HG02840 (cell line): ENCODE results near the gene PDGFD.

Source experiments
- ATAC-seq: cut with Tn5 transposase; IDR thresholded peaks from one replicate; pipeline ENCODE4 v1.9.1; 2021; ENCODE audit warnings: mild to moderate bottlenecking, moderate library complexity, moderate number of reproducible peaks; ENCODE audit not compliant: unreplicated experiment, low FRiP score

Gene PDGFD

DNA sequence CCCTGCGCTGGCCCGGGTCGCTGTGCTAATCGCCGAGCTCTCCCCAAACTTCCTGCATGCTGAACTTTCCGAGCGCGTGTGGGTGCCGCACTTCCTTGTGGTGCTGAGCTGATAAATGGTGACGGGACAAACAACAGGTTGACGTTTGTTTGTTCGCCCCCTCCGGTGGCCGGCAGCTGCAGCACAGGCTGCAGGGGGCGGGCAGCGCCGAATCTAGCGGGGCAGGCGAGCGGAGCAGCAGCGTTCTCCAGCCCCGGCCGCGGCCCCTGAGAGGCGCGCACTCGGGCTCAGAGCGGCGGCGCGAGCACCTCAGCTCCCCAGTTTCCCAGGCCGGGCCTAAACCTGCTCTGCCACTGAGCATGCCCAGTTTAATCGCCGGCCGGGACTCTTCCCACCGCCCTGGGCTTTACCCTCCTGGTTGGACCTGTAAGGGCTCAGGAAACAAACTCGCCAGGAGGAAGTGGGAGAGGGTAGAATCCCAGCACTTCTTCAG is at the start of gene PDGFD:
Gene PDGFD, minus strand, starts transcription at position 120 of the 493 bp plus-strand sequence.
- peak; percentile 92 for ATAC-seq

DNA sequence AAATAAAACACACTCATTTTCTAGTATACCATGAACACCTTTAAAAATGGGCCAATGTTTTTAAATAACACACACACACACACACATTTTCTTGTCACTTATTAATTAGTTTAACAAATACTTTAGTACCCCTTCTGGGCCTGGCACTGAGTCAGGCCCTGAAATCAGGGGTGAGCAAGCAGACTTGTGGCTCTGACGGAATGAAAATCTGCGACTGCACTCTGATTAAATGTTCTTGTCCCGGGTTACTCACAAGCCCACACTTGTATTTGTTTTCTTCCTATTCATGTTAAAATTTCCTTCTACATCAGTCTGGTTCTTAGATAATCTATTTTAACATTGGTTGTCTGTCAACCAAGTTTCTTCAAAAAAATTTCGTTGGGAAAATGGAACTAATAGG is 43.0 kb upstream of the PDGFD start:
- ATAC-seq = no peak

DNA sequence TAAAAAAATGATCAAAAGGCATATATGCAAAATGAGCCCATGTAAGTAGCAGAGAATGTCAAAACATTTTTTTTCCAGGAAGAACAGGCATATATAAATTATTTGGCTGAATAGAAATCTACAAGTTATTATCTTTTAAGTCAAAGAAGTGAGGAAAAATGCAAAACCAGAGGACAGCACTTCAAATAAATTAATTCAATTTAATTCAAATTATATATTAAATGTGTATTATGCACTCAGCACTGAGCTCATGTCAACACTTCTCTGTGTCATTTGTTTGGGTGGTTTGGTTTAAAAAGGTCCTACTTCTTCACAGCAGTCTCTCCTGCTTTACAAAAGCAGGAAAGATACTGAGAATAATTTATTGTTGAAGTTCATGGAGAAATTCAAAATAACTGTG is 41.9 kb upstream of the PDGFD start:
- ATAC-seq = no peak

DNA sequence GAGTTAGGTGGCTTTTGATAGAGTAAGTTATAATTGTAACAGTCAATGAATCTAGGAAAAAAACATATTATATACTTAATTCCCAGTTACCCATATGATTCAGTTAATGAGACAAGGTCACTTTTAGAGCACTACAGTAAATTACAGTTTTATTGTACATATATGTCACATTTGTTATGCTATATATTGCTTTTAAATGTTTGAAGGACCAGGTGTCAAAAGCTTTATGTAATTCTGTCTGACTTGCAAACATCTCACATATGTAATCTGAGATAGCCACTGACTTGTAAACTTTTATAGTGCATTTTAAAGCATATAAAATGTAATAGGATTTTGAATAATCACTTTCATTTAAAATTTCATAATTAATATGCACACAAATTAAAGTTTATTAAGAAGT is 36.7 kb upstream of the PDGFD start:
- ATAC-seq = no peak

DNA sequence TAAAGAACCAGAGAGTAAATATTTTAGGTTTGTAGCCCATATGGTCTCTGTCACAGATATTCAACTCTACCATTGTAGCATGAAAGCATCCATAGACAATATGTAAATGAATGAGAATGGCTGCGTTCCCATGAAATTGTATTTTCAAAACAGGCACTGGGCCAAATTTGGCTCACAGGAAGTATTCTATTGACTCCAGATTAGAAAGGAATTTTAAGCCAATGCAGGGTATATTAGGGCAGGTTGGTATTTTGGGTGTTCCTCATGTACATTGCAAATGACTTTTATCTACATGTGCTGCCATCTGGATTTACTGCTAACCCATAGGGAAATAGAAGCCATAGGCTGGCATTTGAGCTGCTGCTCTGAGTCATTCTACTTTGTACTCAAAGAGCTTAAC is 35.1 kb upstream of the PDGFD start:
- no peak for ATAC-seq

DNA sequence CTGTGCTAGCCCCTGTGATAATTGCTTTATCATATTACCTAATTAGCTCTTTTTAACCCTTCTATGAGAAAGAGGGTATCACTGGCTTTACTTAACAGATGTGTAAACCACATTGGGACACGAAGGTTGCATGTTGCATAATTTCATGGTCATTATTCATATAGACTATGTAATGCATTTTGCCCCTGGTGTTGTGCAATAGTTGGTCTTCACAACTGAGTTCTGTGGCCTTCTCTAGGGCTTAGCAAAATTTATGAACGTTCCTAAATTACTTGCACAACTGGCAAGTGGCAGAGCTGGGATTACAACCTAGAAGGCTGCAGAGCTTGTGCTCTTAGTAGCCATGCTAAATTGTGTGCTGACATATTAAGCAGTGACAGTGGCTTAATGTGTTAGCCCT is 34.6 kb upstream of the PDGFD start:
- no peak for ATAC-seq

DNA sequence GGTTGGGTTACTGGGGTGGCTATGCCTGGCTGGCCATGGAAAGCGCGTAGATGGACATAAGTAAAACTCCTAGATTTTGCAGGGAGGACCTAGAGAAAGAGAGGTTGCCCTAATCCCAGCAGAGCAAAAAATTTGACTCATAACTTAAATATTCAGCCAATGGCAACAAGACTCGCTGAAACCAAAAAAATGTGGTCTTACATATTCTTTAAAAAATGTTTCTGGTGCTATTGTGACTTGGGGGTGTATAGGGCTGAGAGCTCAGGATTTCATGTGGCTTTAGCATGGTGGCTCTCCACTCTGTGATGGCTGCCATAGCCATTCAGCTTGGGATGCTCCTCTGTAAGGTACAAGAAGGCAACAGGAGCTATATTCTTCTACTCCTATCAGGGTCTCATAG is 27.2 kb upstream of the PDGFD start:
- ATAC-seq = no peak

DNA sequence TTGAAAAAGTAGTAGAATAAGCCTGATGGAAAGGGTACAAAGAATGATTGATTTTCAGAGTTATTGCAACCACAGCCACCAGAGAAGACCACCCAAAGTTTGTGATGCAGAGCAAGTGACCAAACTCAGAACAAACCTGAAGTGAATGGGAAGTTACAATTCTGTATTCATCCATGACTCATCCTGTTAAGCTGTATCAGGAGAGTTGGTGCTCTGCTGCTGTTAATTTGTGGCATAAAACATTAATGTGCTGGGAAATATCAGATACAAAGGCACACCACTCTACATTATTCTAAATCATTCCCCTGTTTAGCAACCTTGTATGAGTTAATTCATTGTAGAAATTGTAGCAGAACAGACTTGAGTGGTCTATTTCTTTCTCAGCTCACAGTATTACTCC is 19.6 kb upstream of the PDGFD start:
- no peak for ATAC-seq

DNA sequence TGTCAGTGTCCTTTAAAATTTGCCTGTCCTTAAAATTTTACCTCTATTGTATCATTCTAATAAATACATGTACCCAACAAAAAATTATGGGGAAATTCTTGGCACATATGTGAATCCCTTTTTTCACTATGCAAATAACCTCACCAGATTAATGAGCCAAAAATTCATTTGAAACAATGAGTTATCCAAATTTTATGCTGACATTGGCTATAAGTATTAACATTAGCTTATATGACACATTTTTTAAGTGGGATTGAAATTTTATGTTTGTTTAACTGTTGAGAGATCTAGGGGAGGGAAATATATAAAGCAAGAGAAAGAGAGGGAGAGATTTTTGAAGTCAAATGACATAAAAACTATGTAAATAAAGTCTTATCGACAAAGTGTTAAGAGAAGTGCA is 11.8 kb upstream of the PDGFD start:
- no peak for ATAC-seq

DNA sequence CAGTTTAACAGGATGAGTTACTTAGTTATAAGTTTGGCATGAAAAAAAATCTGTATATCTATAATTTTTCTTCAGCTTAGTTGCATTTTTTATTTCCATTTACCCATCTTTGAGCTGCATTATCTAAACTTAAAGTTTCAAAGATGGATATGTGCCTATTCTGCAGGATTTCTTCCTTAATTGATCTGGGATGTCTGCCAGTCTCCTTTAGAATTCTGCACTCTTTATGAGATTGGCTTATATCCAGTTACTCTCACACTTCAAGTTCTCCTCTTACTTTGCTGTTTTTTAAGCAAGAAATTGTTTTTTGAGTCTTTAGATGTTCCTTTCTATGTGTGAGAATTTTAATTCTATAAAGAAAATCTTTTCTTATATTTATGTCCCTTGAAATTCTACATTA is 5.1 kb upstream of the PDGFD start:
- ATAC-seq = no peak

DNA sequence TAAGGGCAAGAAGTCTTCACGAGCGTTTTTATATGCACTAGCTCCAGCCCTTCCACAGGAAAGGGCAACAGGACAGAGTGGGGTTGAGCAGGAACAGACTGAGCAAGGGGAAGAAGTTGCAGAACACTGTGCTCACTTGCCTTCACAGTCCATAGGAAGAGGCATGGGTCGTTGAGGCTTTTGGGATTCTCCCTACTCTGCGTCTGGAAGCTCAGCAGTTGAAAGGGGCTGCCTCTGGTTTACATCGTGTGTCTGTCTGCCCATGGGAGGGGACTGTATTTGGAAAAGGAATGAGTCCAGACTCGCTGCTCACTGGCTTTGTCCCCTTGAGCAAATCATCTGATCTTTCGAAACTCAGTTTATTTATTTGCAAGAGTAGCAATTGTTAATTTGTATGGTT is 1.1 kb upstream of the PDGFD start:
- no peak for ATAC-seq

DNA sequence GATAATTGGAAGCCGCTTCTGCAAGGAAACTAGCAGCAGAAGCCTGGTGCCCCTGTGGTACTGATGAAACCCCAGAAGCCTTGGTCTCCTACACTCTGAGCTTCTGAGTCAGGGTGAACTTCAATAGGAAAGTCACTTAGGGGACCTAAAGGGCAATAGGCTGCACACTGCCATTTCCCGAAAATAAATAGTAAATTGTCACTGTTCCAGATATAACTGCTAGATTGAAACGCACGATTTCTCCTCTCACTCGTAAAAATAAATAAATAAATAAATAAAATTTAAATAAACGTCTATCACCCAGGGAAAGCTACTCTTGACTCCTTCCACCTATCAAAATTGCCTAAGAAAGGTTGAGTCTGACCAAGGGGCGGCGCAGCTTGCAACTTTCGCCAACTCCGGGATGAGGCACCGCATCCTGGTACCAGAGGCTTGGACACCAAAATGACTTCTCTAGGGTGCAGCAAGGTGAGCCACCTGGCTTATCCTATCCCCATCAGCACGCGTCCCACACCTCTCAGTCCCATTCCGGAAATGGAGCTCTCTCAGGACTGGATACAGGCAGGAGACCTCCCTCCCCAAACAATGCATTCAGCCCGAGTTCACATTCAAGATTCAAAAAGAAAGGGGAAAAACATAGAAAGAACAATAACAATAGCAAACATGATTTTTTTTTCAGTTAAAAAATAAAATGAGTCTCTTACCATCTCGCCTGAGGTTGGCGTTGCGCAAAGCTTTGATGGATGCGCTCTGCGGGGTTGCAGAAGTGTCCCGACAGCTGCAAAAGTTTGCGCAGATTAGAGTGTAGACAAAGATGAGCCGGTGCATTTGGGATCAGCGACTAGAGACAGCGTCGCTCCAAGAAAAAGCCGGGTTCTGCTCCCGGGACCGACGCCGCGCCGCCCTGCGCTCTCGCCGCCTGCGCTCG is 583 bp downstream of the PDGFD start:
- peak; percentile 18 for ATAC-seq

DNA sequence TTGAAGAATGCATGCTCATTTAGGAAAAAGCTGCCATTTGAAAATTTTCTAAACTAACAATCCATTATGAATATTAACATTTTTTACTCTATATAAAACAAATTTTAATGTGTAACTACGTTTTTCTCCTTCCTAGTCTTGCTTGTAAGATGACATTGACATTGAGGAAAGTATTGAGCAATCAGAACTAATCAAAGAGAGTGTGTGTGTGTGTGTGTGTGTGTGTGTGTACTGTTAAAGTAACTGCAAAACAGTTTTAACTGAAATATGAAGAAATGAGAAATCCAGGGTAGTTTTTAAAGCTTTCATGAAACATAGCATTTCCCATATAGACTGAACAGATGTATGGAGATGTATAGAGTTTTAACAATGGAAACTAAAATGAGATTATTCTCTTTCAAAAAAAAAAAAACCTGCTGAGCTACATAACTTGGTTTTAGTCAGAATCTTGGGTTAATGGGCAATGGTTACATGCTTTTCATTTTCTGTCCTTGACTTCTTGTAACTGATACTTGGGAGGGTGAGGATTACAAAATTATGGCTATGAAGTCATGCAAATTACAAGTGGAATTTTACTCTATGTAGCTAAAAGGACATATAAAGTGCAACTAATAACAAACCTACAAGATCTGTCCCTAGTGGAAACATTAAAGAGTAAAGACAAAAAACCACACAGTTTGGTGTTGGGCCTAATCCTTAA is 2.0 kb downstream of the PDGFD start:
- no peak for ATAC-seq

DNA sequence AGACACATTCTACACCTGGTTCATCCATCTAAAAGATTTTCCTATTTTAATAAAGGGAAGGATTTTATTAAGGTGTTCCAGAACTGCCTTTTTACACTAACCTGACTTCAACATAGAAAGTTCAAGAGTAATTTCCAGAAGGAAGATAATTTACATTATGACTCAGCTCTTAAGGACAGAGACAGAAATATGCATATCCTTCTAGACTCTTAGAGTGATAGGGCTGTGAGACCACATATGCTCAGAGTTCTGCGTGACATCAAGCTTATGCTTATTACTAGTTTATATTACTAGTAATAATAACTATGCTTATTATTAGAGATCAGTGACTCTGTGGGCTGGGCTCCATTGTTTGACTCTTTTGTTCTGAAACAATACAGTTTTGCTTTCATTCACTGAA is 4.6 kb downstream of the PDGFD start:
- no peak for ATAC-seq

DNA sequence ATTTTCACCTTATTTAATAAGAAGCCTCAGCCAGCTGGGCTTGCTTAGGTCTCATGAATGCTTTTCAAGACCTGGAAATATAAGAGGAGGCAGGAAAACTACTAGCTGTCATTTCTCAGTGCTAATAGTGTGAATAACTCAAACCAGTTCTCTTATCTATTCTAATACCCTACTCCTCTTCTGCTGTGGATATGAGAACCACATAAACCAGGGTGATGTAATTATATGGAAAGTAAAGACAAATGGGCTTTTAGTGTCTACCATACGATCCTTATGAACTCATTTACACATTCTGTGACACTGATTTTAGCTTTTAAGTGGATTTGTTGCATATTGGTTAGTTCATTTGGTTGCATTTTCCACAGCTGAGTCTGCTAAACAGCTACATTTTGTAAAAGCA is 8.6 kb downstream of the PDGFD start:
- no peak for ATAC-seq

DNA sequence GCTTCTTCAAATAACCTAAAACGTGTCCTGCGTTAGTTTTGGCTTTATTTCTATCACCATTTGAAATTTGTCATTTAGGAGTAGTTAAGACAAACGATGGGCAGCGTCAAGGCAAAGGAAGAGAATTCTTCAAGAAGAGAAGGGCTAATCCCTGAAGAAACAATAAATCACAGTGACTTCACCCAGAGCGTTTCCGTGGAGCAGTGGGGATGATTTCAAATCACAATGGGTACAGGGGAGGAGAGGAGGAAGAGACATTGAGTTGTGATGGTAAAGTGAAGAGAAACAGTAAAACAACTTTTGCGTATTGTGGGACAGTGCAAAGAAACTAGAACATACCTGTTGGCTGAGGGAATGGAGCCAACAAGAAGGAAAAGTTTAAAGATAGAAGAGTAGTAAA is 9.7 kb downstream of the PDGFD start:
- ATAC-seq = no peak

DNA sequence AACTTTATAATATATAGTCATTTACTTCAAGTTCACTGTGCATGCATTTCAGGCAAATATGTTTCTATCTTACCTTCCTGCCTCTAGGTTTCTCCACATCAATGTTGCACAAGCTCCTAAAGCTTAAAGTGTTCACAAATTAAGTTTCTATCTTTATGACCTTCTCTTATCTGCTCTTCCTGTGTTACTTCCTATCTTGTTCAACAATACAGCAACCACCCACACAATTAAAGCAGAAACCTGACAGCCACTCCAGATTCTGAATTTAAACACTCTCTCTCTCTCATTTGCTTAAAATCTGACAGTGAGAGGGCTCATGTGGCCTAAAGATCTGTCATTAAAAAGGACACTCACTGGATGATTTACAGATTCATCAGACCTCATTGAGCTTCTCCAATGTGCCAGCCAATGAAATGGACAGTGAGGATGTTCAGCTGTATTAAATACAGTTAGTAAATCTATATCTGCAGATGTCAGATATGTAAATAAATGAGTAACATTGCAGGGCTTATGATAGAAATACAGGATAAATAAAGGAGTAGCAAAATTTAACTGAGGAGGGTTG is 10.9 kb downstream of the PDGFD start:
- no peak for ATAC-seq

DNA sequence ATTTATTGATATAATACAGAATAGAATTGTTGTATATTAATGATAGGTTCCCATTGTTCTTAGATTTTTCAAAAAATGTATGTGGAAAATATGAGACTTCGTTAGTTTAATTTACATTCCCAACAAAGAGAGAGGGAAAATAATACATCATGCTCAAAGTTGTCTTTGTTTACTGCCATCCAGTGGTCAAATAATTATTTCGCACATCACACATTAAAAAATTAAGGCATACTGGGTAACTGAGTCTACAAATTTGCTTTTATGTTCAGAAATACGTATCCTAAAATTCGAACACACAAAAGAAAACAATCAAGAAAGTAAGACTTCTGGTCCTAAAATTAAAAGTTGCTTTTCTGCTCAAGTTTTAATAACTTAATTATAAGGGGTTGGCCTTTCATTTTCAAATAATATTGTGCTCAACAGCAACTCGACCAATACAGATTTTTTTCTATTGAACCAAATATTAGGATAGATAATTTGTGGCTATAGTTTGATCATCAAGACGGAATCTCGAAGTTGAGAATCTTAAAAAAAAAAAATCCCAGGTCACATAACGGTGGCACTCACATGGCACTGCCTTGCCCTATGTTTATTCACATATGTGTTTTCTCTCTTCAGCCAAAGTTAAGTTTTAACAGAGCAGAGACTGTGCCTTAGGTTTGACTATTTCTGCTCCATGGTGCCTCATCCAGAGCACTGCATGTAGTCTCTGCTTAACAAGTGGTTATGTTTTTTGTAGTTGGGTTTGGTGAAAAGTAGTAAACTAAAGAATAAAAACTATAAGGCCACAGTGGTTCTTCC is 12.3 kb downstream of the PDGFD start:
- no peak for ATAC-seq

DNA sequence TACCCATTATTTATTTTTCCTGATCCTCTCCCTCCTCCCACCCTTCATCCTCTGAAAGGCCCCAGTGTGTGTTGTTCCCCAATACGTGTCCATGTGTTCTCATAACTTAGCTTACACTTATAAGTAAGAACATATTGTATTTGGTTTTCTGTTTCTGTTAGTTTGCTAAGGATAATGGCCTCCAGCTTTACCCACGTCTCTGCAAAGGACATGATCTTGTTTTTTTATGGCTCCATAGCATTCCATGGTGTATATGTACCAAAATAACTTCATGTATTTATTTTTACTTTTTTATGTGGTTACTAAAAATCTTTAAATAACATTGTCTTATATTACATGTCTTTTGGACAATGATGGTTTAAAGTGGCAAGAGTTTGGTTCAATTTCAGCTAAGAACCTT is 15.2 kb downstream of the PDGFD start:
- ATAC-seq = no peak

DNA sequence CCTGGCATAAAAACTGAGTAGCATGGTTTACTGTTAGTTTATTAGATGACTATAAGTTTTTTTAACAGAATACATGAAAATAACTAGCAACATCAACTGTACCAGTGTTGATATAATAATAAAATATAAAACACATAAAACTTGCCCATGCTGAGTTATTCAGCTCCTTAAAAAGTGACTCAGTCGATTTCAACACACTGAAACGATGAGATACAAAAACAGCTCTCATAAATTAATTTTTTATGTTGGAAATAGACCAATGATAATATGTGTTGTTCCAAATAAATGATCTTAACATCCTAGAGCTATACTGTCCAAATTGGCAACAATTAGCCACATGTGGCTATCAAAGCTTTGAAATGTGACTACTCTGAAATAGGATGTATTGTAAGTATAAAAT is 15.9 kb downstream of the PDGFD start:
- ATAC-seq = no peak

DNA sequence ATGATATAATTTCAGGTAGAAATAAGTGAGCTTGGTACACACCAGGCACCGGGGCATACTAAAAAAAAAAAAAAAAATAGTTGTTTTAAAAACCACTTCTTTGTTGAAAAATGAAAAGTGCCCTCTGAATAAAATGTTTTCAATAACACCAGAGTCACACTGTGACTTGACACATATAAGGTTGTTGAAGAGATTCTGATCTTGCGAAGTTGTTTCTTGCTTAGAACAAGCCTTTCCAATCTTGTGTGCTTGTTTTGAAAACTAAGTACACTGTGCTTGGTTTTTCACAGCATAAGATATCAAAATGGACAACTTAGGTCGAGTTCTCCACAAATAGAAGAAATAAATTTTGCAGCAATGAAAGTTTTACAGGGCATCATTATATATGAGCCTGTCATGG is 17.0 kb downstream of the PDGFD start:
- no peak for ATAC-seq
